ENCODE measurements around the gene SPDYC.

GRCh38 chr11:65156256-65156655 lies 13.8 kb upstream of the SPDYC start:
- no peak for TF ChIP-seq TCF7L2 (IDR thresholded peaks at IDR 0.05; ENCODE audit: low read depth, low read length)
- TF ChIP-seq HCFC1 (IDR thresholded peaks at IDR 0.05; ENCODE audit: low read depth, low read length) = no peak
- no peak for TF ChIP-seq ZNF510 (CRISPR knock-in tag; IDR thresholded peaks at IDR 0.05; ENCODE audit: low read depth)
- TF ChIP-seq ATAD3A (CRISPR knock-in tag; IDR thresholded peaks at IDR 0.05) = no peak
- no peak for TF ChIP-seq ZNF652 (CRISPR knock-in tag; IDR thresholded peaks at IDR 0.05; ENCODE audit: borderline replicate concordance, low read depth)
- no peak for TF ChIP-seq ATF4 (CRISPR knock-in tag; IDR thresholded peaks at IDR 0.05)
- TF ChIP-seq GTF2F1 (IDR thresholded peaks at IDR 0.05; ENCODE audit: low read length) = no peak
- TF ChIP-seq ZNF660 (CRISPR knock-in tag; IDR thresholded peaks at IDR 0.05; ENCODE audit: borderline replicate concordance, low read depth) = no peak
- TF ChIP-seq EP300 (IDR thresholded peaks at IDR 0.05; ENCODE audit: low read depth in 2 of 2, low read length in 2 of 2) = no peak
- TF ChIP-seq EP300 (CRISPR knock-in tag; IDR thresholded peaks at IDR 0.05; ENCODE audit: borderline replicate concordance) = no peak
- TF ChIP-seq ZZZ3 (CRISPR knock-in tag; IDR thresholded peaks at IDR 0.05; ENCODE audit: borderline replicate concordance) = no peak

Measured in HepG2 (cell line).